ENCODE data around the gene PARS2. TPM values are rescaled to one million over a fixed set of nuclear protein-coding genes. Genes with fewer than 3 reads are reported as not detected.

Gene PARS2
- total RNA-seq, 4 donors from 2014 or later, result 3.3 to 11.4 (median 5.4) TPM

- no peak overlapping the region for H3K27ac ChIP-seq
- WGBS, 2 donors, result 64 to 74% methylated on average over 11 to 12 of the region's 12 CpGs
- no peak for DNase-seq (ENCODE audit: low spot score in 2 of 2)
- H3K4me3 ChIP-seq, result no peak overlapping the region
- H3K36me3 ChIP-seq, result no peaks in the 10 kb centered on the region
- H3K4me1 ChIP-seq, result no peaks in the 10 kb centered on the region
- no peaks in the 10 kb centered on the region for H3K9me3 ChIP-seq
- TF ChIP-seq POLR2A (IDR thresholded peaks at IDR 0.05), result no peak
- no peak for TF ChIP-seq CTCF (IDR thresholded peaks at IDR 0.05)
- no peak for TF ChIP-seq EP300 (IDR thresholded peaks at IDR 0.05)
- no peaks in the 10 kb centered on the region for H3K27me3 ChIP-seq
These were observed 44.3 kb upstream of the PARS2 start for GRCh38 chr1:54808443-54809207.

GRCh38 chr1:54807756-54808155 lies 43.4 kb upstream of the PARS2 start:
- no peaks in the 10 kb centered on the region for H3K36me3 ChIP-seq
- H3K9me3 ChIP-seq, result no peaks in the 10 kb centered on the region
- DNase-seq (ENCODE audit: low spot score in 2 of 2), result no peak
- H3K4me1 ChIP-seq, result no peaks in the 10 kb centered on the region
- TF ChIP-seq CTCF (IDR thresholded peaks at IDR 0.05), result no peak
- H3K27ac ChIP-seq, result no peak overlapping the region
- peaks cover 0 to 8% of the 10 kb centered on the region in 2 donors for H3K27me3 ChIP-seq
- 80 to 82% methylated on average over 7 of the region's 7 CpGs for WGBS, 2 donors
- H3K4me3 ChIP-seq, result no peak overlapping the region

GRCh38 chr1:54806931-54807611 lies 42.7 kb upstream of the PARS2 start:
- no peaks in the 10 kb centered on the region for H3K36me3 ChIP-seq
- DNase-seq (ENCODE audit: low spot score in 2 of 2), result no peak
- TF ChIP-seq CTCF (IDR thresholded peaks at IDR 0.05) (no peak), EP300 (IDR thresholded peaks at IDR 0.05) (no peak), POLR2A (IDR thresholded peaks at IDR 0.05) (no peak)
- no peaks in the 10 kb centered on the region for H3K4me1 ChIP-seq
- peaks cover 0 to 15% of the 10 kb centered on the region in 2 donors for H3K27me3 ChIP-seq
- no peak overlapping the region for H3K4me3 ChIP-seq
- no peaks in the 10 kb centered on the region for H3K9me3 ChIP-seq
- H3K27ac ChIP-seq, result no peak overlapping the region
- WGBS, 2 donors, result 74 to 84% methylated on average over 9 to 11 of the region's 11 CpGs

- WGBS, 2 donors, result 55 to 71% methylated on average over 21 to 23 of the region's 35 CpGs
- Histone ChIP-seq H3K4me3 (no peak overlapping the region), H3K27me3 (peaks cover 0 to 26% of the 10 kb centered on the region in 2 donors), H3K4me1 (peaks cover 0 to 7% (median 4%) of the 10 kb centered on the region in 4 donors), H3K27ac (no peak overlapping the region), H3K36me3 (no peaks in the 10 kb centered on the region), H3K9me3 (no peaks in the 10 kb centered on the region)
- TF ChIP-seq POLR2A (IDR thresholded peaks at IDR 0.05) (no peak), CTCF (IDR thresholded peaks at IDR 0.05) (no peak), EP300 (IDR thresholded peaks at IDR 0.05) (no peak)
- no peak for DNase-seq (ENCODE audit: low spot score in 2 of 2)
These were observed 41.7 kb upstream of the PARS2 start for GRCh38 chr1:54805981-54806381.

GRCh38 chr1:54805466-54805865 lies 41.1 kb upstream of the PARS2 start:
- DNase-seq (ENCODE audit: low spot score in 2 of 2), result no peak
- Histone ChIP-seq H3K36me3 (no peaks in the 10 kb centered on the region), H3K27ac (no peak overlapping the region), H3K4me3 (no peak overlapping the region), H3K4me1 (peaks cover 0 to 12% (median 7%) of the 10 kb centered on the region in 4 donors), H3K27me3 (peaks cover 0 to 31% of the 10 kb centered on the region in 2 donors), H3K9me3 (no peaks in the 10 kb centered on the region)
- TF ChIP-seq POLR2A (IDR thresholded peaks at IDR 0.05) (no peak), EP300 (IDR thresholded peaks at IDR 0.05) (no peak), CTCF (IDR thresholded peaks at IDR 0.05) (no peak)
- WGBS, 2 donors, result 87 to 100% methylated on average over 2 to 3 of the region's 3 CpGs

Data from tibial nerve (tissue), 4 donors.